Calu3 (cell line): Measurements from ENCODE around the gene CDH13. TPM values are rescaled to one million over a fixed set of nuclear protein-coding genes. Genes with fewer than 3 reads are reported as not detected.

Experiments
- BruUV-seq: library from RNA; stranded (reverse); fragments of 400-500 nt; replicated peaks from 2 replicates; lab custom pipeline; 2021; lab: Mats Ljungman, UMichigan
- CTCF ChIA-PET: fragments of 300-600 bp; sonication (Branson Sonifier 250); formaldehyde crosslinking; loops from one replicate; lab custom pipeline; 2022; ENCODE audit warnings: antibody characterized with exemption; lab: Charles Lee
- DNase-seq: peaks from one replicate; pipeline ENCODE4 v3.0.0; 2022
- H3K27ac Mint-ChIP-seq: one replicate; pipeline ENCODE4 v1.8.0; 2022; ENCODE audit warnings: mixed read lengths; ENCODE audit not compliant: unreplicated experiment
- H3K27me3 Mint-ChIP-seq: one replicate; pipeline ENCODE4 v1.8.0; 2022; ENCODE audit warnings: mixed read lengths; ENCODE audit not compliant: unreplicated experiment
- H3K36me3 Mint-ChIP-seq: one replicate; pipeline ENCODE4 v1.8.0; 2022; ENCODE audit warnings: mild to moderate bottlenecking, moderate library complexity, mixed read lengths; ENCODE audit not compliant: insufficient read depth, unreplicated experiment
- H3K4me1 Mint-ChIP-seq: one replicate; pipeline ENCODE4 v1.8.0; 2022; ENCODE audit warnings: mild to moderate bottlenecking, low read depth, mixed read lengths; ENCODE audit not compliant: unreplicated experiment
- H3K4me3 Mint-ChIP-seq: one replicate; pipeline ENCODE4 v1.8.0; 2022; ENCODE audit warnings: mild to moderate bottlenecking, low read depth, moderate library complexity, mixed read lengths; ENCODE audit not compliant: unreplicated experiment
- H3K9me3 Mint-ChIP-seq: one replicate; pipeline ENCODE4 v1.8.0; 2022; ENCODE audit warnings: low read depth, mixed read lengths; ENCODE audit not compliant: unreplicated experiment
- intact Hi-C: fragments of 100-400 bp; cut with micrococcal nuclease; formaldehyde crosslinking; loops from one replicate; pipeline ENCODE4 v1.10.0; 2022; ENCODE audit not compliant: unreplicated experiment
- total RNA-seq: library from RNA; stranded (reverse); gene quantifications from 2 replicates; pipeline ENCODE4 v1.2.3, GENCODE V29; 2022
- TF ChIP-seq, protein P1 (sequence below): fragments of 200-600 bp; IDR thresholded peaks from one replicate; pipeline ENCODE4 v1.8.0; 2022; ENCODE audit warnings: antibody characterized with exemption; ENCODE audit not compliant: unreplicated experiment

Gene CDH13
- total RNA-seq, 1 experiment from 2014 or later = not detected

DNA sequence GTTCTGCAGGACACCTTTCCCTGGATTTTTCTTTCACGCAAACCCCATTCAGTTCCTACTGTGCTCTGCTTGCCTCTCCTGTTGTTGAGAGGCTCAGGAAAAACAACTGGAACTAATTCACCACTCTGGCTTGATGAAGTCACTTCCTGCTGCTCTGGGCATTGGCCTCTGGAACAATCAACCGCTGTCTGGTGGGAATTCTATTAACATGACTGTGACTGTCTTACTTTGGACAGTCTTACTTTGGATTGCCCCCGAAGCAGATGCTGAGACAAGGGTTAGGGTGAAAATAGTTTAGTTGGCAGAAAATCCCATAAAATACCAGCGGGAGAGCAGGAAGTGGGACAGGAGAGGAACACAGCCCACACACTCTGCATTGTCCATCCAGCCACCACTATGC, 1091.0 kb downstream of the CDH13 start:
- Mint-ChIP-seq H3K36me3 (no peaks in the 10 kb centered on the region), H3K27ac (no peak overlapping the region), H3K4me1 (no peaks in the 10 kb centered on the region), H3K4me3 (no peak overlapping the region), H3K9me3 (no peaks in the 10 kb centered on the region), H3K27me3 (no peaks in the 10 kb centered on the region)
- intact Hi-C loops = no loop called here
- TF ChIP-seq, protein P1, sequence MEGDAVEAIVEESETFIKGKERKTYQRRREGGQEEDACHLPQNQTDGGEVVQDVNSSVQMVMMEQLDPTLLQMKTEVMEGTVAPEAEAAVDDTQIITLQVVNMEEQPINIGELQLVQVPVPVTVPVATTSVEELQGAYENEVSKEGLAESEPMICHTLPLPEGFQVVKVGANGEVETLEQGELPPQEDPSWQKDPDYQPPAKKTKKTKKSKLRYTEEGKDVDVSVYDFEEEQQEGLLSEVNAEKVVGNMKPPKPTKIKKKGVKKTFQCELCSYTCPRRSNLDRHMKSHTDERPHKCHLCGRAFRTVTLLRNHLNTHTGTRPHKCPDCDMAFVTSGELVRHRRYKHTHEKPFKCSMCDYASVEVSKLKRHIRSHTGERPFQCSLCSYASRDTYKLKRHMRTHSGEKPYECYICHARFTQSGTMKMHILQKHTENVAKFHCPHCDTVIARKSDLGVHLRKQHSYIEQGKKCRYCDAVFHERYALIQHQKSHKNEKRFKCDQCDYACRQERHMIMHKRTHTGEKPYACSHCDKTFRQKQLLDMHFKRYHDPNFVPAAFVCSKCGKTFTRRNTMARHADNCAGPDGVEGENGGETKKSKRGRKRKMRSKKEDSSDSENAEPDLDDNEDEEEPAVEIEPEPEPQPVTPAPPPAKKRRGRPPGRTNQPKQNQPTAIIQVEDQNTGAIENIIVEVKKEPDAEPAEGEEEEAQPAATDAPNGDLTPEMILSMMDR = no peak
- BruUV-seq = no TSS peak
- CTCF ChIA-PET = no interaction called here
- no peak for DNase-seq

DNA sequence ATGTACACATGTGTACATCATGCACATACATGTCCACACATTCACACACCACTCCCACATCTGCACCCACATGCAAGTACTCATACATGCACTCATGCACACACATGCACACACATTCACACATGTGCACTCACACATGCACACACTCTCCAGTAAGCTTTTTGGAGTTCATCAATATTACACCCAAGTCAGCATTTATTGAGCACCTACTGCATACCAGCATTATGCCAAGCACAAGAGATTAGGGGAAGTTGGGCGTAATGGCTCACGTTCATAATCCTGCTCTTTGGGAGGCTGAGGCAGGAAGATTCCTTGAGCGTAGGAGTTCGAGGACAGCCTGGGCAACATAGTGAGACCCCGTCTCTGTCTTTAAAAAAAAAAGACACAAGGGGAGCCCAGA, 1093.4 kb downstream of the CDH13 start:
- intact Hi-C loops = no loop called here
- Mint-ChIP-seq H3K36me3 (no peaks in the 10 kb centered on the region), H3K4me1 (no peaks in the 10 kb centered on the region), H3K9me3 (peaks cover 3% of the 10 kb centered on the region), H3K27ac (no peak overlapping the region), H3K4me3 (no peak overlapping the region), H3K27me3 (peaks cover 14% of the 10 kb centered on the region)
- no peak for DNase-seq
- CTCF ChIA-PET = no interaction called here
- TF ChIP-seq, protein P1 = no peak
- BruUV-seq = no TSS peak

DNA sequence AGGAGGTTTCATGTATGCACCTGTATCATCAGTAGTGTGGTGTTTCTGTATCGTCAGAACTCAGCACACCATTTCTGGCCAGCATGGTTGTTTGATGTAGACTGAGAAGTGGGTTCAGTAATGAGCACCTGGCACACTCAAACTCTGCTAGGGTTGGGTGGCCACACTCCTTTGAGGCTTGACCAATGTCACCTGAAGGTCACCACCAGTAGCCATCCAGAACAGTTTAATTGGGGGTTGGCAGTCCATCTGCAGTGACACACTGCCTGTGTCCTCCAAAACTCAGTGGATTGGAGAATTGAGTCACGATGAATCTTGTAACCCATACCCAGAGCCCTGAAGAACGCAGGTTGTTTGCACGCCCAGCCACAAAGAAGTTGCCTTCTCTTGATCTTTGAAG, 1094.2 kb downstream of the CDH13 start:
- no peak overlapping the region for H3K4me3 Mint-ChIP-seq
- no peak for DNase-seq
- no peaks in the 10 kb centered on the region for H3K36me3 Mint-ChIP-seq
- TF ChIP-seq, protein P1 = no peak
- no peak overlapping the region for H3K27ac Mint-ChIP-seq
- no TSS peak for BruUV-seq
- H3K27me3 Mint-ChIP-seq = peaks cover 14% of the 10 kb centered on the region
- intact Hi-C loops = no loop called here
- no peaks in the 10 kb centered on the region for H3K4me1 Mint-ChIP-seq
- CTCF ChIA-PET = no interaction called here
- H3K9me3 Mint-ChIP-seq = peaks cover 3% of the 10 kb centered on the region

DNA sequence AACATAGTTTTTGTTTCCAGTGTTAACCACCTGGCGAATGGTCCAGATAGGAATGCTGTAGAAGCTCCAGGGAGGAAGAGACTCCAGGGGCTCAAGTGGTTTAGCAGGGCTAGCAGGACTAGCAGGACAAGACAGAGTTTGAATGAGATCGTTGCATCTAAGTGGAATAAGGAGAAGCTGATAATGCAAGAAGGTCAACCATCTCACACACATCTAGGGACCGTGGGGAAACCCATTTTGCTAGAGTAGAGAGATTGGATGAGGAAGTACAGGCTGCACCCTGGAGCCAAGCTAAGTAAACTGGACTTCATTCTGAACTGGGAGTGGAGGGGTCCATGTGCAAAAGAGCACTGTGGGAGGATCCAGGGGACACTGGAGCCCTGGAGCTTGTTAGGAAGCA, 1094.9 kb downstream of the CDH13 start:
- no peaks in the 10 kb centered on the region for H3K4me1 Mint-ChIP-seq
- H3K27me3 Mint-ChIP-seq = peaks cover 14% of the 10 kb centered on the region
- no peak overlapping the region for H3K27ac Mint-ChIP-seq
- H3K4me3 Mint-ChIP-seq = no peak overlapping the region
- BruUV-seq = no TSS peak
- no peak for DNase-seq
- H3K9me3 Mint-ChIP-seq = peaks cover 3% of the 10 kb centered on the region
- CTCF ChIA-PET = no interaction called here
- TF ChIP-seq, protein P1 = no peak
- intact Hi-C loops = no loop called here
- no peaks in the 10 kb centered on the region for H3K36me3 Mint-ChIP-seq
